RWPE2 (cell line): ENCODE results near the gene LTBR.
A peak's percentile ranks its signal among the peaks of the same experiment; 100 is the strongest.

Experiments
- ATAC-seq: fragments of 200-7000 bp; cut with Tn5 transposase; 3 replicates; pipeline ENCODE4 v1.9.1; 2021; ENCODE audit warnings: low read depth
- DNase-seq: peaks from one replicate; pipeline ENCODE4 v3.0.0-alpha.2; 2020; ENCODE audit warnings: low spot score
- H3K27ac ChIP-seq: fragments of 450-650 bp; 2 replicates; pipeline ENCODE4 v1.5.1; 2017; ENCODE audit warnings: mild to moderate bottlenecking; ENCODE audit not compliant: poor library complexity, severe bottlenecking
- H3K27me3 ChIP-seq: fragments of 250-450 bp; sonication (Bioruptor Pico); 2 replicates; pipeline ENCODE4 v1.5.1; 2021; ENCODE audit warnings: mild to moderate bottlenecking, moderate library complexity; ENCODE audit not compliant: insufficient read depth, poor library complexity, severe bottlenecking
- H3K36me3 ChIP-seq: fragments of 250-450 bp; sonication (Bioruptor Pico); 2 replicates; pipeline ENCODE4 v1.5.1; 2020; ENCODE audit warnings: low read depth, mild to moderate bottlenecking, moderate library complexity
- H3K4me1 ChIP-seq: fragments of 250-450 bp; sonication (Bioruptor Pico); 2 replicates; pipeline ENCODE4 v1.5.1; 2021; ENCODE audit warnings: mild to moderate bottlenecking, moderate library complexity; ENCODE audit not compliant: insufficient read depth, poor library complexity, severe bottlenecking
- H3K4me3 ChIP-seq: fragments of 250-450 bp; sonication (Bioruptor Pico); 2 replicates; pipeline ENCODE4 v1.5.1; 2021; ENCODE audit warnings: mild to moderate bottlenecking, moderate library complexity; ENCODE audit not compliant: severe bottlenecking
- H3K9me3 ChIP-seq: fragments of 250-450 bp; sonication (Bioruptor Pico); 2 replicates; pipeline ENCODE4 v1.5.1; 2021; ENCODE audit warnings: mild to moderate bottlenecking, moderate library complexity; ENCODE audit not compliant: severe bottlenecking
- TF ChIP-seq, protein P1 (sequence below): fragments of 450-650 bp; IDR thresholded peaks from one replicate; pipeline ENCODE4 v1.5.1; 2017; ENCODE audit warnings: mild to moderate bottlenecking, moderate library complexity; ENCODE audit not compliant: poor library complexity, severe bottlenecking

The LTBR gene

DNA sequence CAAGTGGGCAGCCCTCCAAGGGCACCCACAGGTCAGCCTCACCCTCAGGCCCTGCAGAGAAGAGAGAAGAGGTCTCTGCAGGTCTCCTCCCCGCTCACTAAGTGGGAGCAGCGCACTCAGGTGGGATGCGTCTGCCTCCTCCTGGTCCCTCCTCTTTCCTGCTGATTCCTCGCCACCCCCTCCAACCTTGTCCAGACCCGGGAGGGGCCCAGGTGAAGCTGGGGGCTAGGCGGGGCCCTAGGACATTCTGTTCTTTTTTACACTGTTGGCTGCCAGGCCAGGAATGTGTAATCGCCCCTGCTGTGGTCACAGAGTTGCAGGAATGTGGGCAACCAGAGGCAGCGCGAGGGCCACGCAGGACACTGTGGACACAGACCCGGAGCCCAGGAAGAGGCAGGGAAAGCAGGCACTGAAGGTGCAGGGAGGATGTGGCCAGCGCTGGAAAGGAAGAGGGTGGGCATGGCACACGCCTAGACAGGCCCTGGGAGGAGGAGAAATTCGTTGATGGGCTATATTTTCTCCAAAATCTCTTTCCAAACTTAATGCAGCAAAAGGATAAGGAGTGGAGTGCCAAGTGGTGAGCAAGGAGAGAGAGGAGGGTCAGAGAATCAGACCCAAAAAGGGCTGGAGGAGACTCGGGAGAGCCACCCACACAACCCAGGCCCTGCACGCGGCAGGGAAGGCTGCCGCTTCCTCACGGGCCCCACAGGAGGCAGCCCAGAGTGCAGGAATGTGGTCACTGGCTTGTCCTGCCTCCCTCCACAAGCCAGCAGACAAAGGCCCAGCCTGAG, 7.7 kb upstream of the LTBR start:
- DNase-seq (peak; percentile 95), ATAC-seq (peak; percentile 57)
- Histone ChIP-seq H3K36me3 (peaks cover 24% of the 10 kb centered on the region), H3K4me3 (peak overlapping the region; percentile 61), H3K27ac (peak overlapping the region; percentile 100), H3K4me1 (peaks cover 33% of the 10 kb centered on the region), H3K27me3 (no peaks in the 10 kb centered on the region), H3K9me3 (no peaks in the 10 kb centered on the region)
- TF ChIP-seq, protein P1, sequence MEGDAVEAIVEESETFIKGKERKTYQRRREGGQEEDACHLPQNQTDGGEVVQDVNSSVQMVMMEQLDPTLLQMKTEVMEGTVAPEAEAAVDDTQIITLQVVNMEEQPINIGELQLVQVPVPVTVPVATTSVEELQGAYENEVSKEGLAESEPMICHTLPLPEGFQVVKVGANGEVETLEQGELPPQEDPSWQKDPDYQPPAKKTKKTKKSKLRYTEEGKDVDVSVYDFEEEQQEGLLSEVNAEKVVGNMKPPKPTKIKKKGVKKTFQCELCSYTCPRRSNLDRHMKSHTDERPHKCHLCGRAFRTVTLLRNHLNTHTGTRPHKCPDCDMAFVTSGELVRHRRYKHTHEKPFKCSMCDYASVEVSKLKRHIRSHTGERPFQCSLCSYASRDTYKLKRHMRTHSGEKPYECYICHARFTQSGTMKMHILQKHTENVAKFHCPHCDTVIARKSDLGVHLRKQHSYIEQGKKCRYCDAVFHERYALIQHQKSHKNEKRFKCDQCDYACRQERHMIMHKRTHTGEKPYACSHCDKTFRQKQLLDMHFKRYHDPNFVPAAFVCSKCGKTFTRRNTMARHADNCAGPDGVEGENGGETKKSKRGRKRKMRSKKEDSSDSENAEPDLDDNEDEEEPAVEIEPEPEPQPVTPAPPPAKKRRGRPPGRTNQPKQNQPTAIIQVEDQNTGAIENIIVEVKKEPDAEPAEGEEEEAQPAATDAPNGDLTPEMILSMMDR: peak; percentile 56

DNA sequence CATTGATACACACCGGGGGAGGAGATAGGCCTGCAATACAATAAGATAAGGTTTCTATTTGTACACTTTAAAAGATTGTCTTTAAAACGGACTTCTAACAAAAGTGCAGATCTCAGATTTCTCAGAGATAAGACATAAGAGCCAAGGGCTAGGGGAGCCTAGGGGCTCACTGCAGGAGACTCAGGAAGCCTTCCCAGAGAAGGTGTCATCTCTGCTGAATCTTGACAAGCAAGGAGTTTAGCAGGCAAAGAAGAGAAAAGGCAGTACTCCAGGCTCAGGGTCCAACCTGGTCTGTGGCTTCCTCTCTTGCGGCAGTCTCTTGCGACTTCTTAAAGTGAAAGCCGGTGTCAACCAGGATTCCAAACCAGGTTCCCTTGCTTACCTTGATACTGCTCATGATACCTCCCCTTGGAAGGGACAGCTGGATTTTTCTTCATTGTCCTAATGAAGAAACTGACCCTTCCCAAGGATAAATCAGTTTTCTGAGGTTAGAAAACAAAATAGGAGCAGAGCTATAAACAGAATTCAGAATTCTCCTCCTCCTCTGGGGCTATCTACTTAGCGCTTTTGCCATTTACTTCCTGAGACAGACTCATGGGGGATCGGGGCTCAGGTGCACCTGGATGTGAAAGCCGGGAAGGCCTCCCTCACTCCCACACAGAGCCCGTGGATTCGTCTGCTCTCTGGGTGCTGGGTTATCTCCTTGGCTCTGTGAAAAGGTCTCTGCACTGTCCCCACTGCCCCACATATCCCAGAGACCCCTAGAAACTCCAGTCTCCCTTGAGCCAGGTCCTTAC, 6.9 kb upstream of the LTBR start:
- DNase-seq (no peak), ATAC-seq (no peak)
- TF ChIP-seq, protein P1: no peak
- Histone ChIP-seq H3K9me3 (no peaks in the 10 kb centered on the region), H3K36me3 (peaks cover 19% of the 10 kb centered on the region), H3K4me1 (peaks cover 27% of the 10 kb centered on the region), H3K27ac (peak overlapping the region; percentile 100), H3K27me3 (no peaks in the 10 kb centered on the region), H3K4me3 (peak overlapping the region; percentile 61)

DNA sequence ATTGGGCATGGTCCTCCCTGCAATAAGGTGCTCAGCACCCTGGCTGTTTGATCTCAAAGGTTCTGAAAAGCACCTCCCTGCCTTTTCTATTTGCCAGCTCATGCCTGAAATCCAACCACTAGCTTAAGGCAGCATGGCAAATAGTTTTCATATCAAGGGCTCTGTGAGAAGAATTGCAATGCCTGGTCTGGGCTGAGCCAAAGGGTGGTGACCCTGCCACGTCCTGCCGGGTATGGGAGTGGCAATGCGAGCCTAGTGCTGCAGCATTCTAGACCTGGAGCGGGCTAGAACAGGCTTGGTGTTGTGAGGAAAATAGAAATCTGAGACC, 6.3 kb upstream of the LTBR start:
- peaks cover 26% of the 10 kb centered on the region for H3K4me1 ChIP-seq
- H3K27me3 ChIP-seq: no peaks in the 10 kb centered on the region
- no peaks in the 10 kb centered on the region for H3K9me3 ChIP-seq
- TF ChIP-seq, protein P1: no peak
- peak overlapping the region; percentile 100 for H3K27ac ChIP-seq
- H3K4me3 ChIP-seq: no peak overlapping the region
- DNase-seq (no peak), ATAC-seq (peak; percentile 8; the same call in 1 of the 3 replicates)
- peaks cover 16% of the 10 kb centered on the region for H3K36me3 ChIP-seq

DNA sequence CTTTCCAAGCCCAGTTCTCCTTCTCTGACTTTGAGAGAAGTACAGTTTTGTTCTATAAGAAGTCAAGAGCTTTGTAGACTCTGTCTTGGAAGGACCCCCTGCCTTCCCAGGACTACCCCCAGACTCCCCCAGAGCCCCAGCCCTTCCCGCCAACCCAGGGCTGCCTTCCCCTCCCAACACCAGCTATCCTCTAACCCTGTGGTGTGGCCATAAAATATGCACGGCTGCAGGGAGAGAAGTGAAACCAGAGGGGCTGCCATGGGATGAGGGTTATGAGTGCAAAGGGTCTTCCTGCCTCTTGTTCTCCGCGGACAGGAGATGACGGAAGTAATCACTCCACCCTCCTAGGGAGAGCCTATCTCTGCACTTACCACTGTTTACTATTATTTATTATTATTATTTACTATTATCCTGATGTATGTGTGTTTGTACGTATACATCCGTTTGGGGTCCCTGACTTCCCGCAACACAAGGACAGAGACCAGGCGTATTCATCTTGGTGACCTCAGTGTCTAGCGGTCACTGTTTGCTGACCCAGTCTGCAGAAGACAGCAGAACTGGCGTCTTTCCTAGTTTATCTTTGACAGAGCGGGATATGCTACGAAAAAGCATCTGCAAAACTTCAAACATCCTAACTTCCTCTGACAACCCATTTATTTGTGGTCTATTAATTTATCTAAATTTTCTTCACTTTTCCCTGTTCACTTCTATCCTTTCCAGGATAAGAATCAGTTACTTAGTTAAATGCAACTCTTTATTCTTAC, 5.1 kb upstream of the LTBR start:
- no peak overlapping the region for H3K4me3 ChIP-seq
- H3K4me1 ChIP-seq: peaks cover 31% of the 10 kb centered on the region
- no peaks in the 10 kb centered on the region for H3K9me3 ChIP-seq
- ATAC-seq (no peak), DNase-seq (no peak)
- H3K27me3 ChIP-seq: no peaks in the 10 kb centered on the region
- TF ChIP-seq, protein P1: no peak
- H3K36me3 ChIP-seq: peaks cover 6% of the 10 kb centered on the region
- peak overlapping the region; percentile 100 for H3K27ac ChIP-seq
